ENCODE results near the gene CD53. TPM values are rescaled to one million over a fixed set of nuclear protein-coding genes. Genes with fewer than 3 reads are reported as not detected.

Gene CD53
- total RNA-seq, 1 experiment from 2014 or later, result 1.4 TPM

DNA sequence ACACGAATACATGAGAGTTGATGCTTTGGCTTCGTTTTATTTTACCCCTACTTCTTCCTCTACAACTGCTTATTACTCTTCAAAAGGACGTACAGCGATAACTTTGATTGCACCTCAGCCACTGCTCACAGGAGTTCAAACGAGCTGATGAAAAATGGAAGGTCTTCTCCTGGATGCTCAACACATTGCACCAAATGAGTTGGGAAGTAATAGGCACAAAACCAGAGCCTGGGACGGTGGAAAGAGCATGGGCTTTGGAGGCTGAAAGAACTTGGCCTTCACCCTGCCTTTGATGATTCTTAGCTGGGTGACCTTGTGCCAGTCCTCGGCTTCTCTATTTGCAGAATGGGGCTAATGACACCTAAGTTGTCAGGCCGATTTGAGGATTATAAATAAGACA lies 4.8 kb downstream of the CD53 start:
- H3K4me1 Mint-ChIP-seq, result peaks cover 5% of the 10 kb centered on the region; the same call in 1 of the 2 replicates
- no peaks in the 10 kb centered on the region for H3K27me3 Mint-ChIP-seq (ENCODE audit: low read depth)
- TF ChIP-seq ZNF671 (CRISPR knock-in tag; IDR thresholded peaks at IDR 0.05), result no peak
- no peak for TF ChIP-seq KAT7 (CRISPR knock-in tag; IDR thresholded peaks at IDR 0.05; ENCODE audit: borderline replicate concordance)
- TF ChIP-seq, protein P1, sequence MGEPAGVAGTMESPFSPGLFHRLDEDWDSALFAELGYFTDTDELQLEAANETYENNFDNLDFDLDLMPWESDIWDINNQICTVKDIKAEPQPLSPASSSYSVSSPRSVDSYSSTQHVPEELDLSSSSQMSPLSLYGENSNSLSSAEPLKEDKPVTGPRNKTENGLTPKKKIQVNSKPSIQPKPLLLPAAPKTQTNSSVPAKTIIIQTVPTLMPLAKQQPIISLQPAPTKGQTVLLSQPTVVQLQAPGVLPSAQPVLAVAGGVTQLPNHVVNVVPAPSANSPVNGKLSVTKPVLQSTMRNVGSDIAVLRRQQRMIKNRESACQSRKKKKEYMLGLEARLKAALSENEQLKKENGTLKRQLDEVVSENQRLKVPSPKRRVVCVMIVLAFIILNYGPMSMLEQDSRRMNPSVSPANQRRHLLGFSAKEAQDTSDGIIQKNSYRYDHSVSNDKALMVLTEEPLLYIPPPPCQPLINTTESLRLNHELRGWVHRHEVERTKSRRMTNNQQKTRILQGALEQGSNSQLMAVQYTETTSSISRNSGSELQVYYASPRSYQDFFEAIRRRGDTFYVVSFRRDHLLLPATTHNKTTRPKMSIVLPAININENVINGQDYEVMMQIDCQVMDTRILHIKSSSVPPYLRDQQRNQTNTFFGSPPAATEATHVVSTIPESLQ (CRISPR knock-in tag; IDR thresholded peaks at IDR 0.05), result no peak
- TF ChIP-seq, protein P2, sequence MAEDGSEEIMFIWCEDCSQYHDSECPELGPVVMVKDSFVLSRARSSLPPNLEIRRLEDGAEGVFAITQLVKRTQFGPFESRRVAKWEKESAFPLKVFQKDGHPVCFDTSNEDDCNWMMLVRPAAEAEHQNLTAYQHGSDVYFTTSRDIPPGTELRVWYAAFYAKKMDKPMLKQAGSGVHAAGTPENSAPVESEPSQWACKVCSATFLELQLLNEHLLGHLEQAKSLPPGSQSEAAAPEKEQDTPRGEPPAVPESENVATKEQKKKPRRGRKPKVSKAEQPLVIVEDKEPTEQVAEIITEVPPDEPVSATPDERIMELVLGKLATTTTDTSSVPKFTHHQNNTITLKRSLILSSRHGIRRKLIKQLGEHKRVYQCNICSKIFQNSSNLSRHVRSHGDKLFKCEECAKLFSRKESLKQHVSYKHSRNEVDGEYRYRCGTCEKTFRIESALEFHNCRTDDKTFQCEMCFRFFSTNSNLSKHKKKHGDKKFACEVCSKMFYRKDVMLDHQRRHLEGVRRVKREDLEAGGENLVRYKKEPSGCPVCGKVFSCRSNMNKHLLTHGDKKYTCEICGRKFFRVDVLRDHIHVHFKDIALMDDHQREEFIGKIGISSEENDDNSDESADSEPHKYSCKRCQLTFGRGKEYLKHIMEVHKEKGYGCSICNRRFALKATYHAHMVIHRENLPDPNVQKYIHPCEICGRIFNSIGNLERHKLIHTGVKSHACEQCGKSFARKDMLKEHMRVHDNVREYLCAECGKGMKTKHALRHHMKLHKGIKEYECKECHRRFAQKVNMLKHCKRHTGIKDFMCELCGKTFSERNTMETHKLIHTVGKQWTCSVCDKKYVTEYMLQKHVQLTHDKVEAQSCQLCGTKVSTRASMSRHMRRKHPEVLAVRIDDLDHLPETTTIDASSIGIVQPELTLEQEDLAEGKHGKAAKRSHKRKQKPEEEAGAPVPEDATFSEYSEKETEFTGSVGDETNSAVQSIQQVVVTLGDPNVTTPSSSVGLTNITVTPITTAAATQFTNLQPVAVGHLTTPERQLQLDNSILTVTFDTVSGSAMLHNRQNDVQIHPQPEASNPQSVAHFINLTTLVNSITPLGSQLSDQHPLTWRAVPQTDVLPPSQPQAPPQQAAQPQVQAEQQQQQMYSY (CRISPR knock-in tag; IDR thresholded peaks at IDR 0.05), result no peak
- TF ChIP-seq, protein P3, sequence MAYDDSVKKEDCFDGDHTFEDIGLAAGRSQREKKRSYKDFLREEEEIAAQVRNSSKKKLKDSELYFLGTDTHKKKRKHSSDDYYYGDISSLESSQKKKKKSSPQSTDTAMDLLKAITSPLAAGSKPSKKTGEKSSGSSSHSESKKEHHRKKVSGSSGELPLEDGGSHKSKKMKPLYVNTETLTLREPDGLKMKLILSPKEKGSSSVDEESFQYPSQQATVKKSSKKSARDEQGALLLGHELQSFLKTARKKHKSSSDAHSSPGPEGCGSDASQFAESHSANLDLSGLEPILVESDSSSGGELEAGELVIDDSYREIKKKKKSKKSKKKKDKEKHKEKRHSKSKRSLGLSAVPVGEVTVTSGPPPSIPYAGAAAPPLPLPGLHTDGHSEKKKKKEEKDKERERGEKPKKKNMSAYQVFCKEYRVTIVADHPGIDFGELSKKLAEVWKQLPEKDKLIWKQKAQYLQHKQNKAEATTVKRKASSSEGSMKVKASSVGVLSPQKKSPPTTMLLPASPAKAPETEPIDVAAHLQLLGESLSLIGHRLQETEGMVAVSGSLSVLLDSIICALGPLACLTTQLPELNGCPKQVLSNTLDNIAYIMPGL (CRISPR knock-in tag; IDR thresholded peaks at IDR 0.05), result no peak
- TF ChIP-seq, protein P4, sequence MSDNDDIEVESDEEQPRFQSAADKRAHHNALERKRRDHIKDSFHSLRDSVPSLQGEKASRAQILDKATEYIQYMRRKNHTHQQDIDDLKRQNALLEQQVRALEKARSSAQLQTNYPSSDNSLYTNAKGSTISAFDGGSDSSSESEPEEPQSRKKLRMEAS (CRISPR knock-in tag; IDR thresholded peaks at IDR 0.05), result no peak
- TF ChIP-seq, protein P5, sequence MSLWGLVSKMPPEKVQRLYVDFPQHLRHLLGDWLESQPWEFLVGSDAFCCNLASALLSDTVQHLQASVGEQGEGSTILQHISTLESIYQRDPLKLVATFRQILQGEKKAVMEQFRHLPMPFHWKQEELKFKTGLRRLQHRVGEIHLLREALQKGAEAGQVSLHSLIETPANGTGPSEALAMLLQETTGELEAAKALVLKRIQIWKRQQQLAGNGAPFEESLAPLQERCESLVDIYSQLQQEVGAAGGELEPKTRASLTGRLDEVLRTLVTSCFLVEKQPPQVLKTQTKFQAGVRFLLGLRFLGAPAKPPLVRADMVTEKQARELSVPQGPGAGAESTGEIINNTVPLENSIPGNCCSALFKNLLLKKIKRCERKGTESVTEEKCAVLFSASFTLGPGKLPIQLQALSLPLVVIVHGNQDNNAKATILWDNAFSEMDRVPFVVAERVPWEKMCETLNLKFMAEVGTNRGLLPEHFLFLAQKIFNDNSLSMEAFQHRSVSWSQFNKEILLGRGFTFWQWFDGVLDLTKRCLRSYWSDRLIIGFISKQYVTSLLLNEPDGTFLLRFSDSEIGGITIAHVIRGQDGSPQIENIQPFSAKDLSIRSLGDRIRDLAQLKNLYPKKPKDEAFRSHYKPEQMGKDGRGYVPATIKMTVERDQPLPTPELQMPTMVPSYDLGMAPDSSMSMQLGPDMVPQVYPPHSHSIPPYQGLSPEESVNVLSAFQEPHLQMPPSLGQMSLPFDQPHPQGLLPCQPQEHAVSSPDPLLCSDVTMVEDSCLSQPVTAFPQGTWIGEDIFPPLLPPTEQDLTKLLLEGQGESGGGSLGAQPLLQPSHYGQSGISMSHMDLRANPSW (CRISPR knock-in tag; conservative IDR thresholded peaks at IDR 0.05; ENCODE audit: low read depth), result no peak
- no peak for TF ChIP-seq NR3C1 (CRISPR knock-in tag; conservative IDR thresholded peaks at IDR 0.05; ENCODE audit: low read depth)
- TF ChIP-seq MXD4 (CRISPR knock-in tag; IDR thresholded peaks at IDR 0.05; ENCODE audit: borderline replicate concordance), result no peak
- TF ChIP-seq, protein P6, sequence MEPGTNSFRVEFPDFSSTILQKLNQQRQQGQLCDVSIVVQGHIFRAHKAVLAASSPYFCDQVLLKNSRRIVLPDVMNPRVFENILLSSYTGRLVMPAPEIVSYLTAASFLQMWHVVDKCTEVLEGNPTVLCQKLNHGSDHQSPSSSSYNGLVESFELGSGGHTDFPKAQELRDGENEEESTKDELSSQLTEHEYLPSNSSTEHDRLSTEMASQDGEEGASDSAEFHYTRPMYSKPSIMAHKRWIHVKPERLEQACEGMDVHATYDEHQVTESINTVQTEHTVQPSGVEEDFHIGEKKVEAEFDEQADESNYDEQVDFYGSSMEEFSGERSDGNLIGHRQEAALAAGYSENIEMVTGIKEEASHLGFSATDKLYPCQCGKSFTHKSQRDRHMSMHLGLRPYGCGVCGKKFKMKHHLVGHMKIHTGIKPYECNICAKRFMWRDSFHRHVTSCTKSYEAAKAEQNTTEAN (CRISPR knock-in tag; IDR thresholded peaks at IDR 0.05), result no peak
- TF ChIP-seq GABPB1 (CRISPR knock-in tag; IDR thresholded peaks at IDR 0.05), result no peak
- TF ChIP-seq, protein P7, sequence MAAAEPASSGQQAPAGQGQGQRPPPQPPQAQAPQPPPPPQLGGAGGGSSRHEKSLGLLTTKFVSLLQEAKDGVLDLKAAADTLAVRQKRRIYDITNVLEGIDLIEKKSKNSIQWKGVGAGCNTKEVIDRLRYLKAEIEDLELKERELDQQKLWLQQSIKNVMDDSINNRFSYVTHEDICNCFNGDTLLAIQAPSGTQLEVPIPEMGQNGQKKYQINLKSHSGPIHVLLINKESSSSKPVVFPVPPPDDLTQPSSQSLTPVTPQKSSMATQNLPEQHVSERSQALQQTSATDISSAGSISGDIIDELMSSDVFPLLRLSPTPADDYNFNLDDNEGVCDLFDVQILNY (CRISPR knock-in tag; IDR thresholded peaks at IDR 0.05), result no peak
- TF ChIP-seq, protein P8, sequence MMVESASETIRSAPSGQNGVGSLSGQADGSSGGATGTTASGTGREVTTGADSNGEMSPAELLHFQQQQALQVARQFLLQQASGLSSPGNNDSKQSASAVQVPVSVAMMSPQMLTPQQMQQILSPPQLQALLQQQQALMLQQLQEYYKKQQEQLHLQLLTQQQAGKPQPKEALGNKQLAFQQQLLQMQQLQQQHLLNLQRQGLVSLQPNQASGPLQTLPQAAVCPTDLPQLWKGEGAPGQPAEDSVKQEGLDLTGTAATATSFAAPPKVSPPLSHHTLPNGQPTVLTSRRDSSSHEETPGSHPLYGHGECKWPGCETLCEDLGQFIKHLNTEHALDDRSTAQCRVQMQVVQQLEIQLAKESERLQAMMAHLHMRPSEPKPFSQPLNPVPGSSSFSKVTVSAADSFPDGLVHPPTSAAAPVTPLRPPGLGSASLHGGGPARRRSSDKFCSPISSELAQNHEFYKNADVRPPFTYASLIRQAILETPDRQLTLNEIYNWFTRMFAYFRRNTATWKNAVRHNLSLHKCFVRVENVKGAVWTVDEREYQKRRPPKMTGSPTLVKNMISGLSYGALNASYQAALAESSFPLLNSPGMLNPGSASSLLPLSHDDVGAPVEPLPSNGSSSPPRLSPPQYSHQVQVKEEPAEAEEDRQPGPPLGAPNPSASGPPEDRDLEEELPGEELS (CRISPR knock-in tag; IDR thresholded peaks at IDR 0.05), result no peak
- TF ChIP-seq ZNF423 (CRISPR knock-in tag; IDR thresholded peaks at IDR 0.05), result no peak
- ChIA-PET POLR2A (no interaction called here), CTCF (no interaction called here)
- no peak for ATAC-seq
- H3K27ac Mint-ChIP-seq, result no peak overlapping the region
- no peaks in the 10 kb centered on the region for H3K36me3 Mint-ChIP-seq
- DNase-seq (ENCODE audit: low spot score), result no peak
- no peak overlapping the region for H3K4me3 Mint-ChIP-seq
- H3K9me3 Mint-ChIP-seq, result no peaks in the 10 kb centered on the region

All from WTC11 (cell line).